SK-N-SH treated with all-trans-retinoic acid at 6 μM for 48 hours (cell line): ENCODE results near the gene STYXL1.

Source experiments
- ARNTL ChIP-seq: fragments of 450-650 bp; formaldehyde crosslinking; IDR thresholded peaks from 2 replicates; pipeline ENCODE4 v1.5.0; 2020; ENCODE audit warnings: low read depth, mild to moderate bottlenecking, moderate library complexity, borderline replicate concordance
- ISL1 ChIP-seq: fragments of 250-450 bp; sonication (Bioruptor Pico); IDR thresholded peaks from 2 replicates; pipeline ENCODE4 v2.1.2; 2022; ENCODE audit warnings: mild to moderate bottlenecking, moderate library complexity
- PPARA ChIP-seq: fragments of 250-450 bp; sonication (Bioruptor Pico); IDR thresholded peaks from 2 replicates; pipeline ENCODE4 v1.5.0; 2020; ENCODE audit warnings: mild to moderate bottlenecking, borderline replicate concordance
- RARB ChIP-seq: fragments of 250-450 bp; sonication (Bioruptor Pico); IDR thresholded peaks from 2 replicates; pipeline ENCODE4 v1.8.0; 2021; ENCODE audit warnings: mild to moderate bottlenecking, moderate library complexity
- SNAI2 ChIP-seq: fragments of 250-450 bp; sonication (Bioruptor Pico); IDR thresholded peaks from 2 replicates; pipeline ENCODE4 v1.5.0; 2020; ENCODE audit warnings: mild to moderate bottlenecking, moderate library complexity
- TCF4 ChIP-seq: fragments of 250-450 bp; sonication (Bioruptor Pico); IDR thresholded peaks from 2 replicates; pipeline ENCODE4 v1.8.0; 2021; ENCODE audit warnings: mild to moderate bottlenecking, moderate library complexity, borderline replicate concordance
- TOX ChIP-seq: fragments of 250-450 bp; sonication (Bioruptor Pico); IDR thresholded peaks from 2 replicates; pipeline ENCODE4 v1.8.0; 2021; ENCODE audit warnings: mild to moderate bottlenecking, moderate library complexity, borderline replicate concordance
- ZC3H10 ChIP-seq: fragments of 250-450 bp; sonication (Bioruptor Pico); IDR thresholded peaks from 2 replicates; pipeline ENCODE4 v1.5.1; 2021; ENCODE audit warnings: mild to moderate bottlenecking, moderate library complexity
- ZFP30 ChIP-seq: fragments of 450-650 bp; formaldehyde crosslinking; IDR thresholded peaks from 2 replicates; pipeline ENCODE4 v1.5.0; 2022; ENCODE audit warnings: mild to moderate bottlenecking, moderate library complexity
- TF ChIP-seq, protein P1 (sequence below): fragments of 250-450 bp; sonication (Bioruptor Pico); IDR thresholded peaks from 2 replicates; pipeline ENCODE4 v1.8.0; 2020; ENCODE audit warnings: mild to moderate bottlenecking, moderate library complexity, borderline replicate concordance

DNA sequence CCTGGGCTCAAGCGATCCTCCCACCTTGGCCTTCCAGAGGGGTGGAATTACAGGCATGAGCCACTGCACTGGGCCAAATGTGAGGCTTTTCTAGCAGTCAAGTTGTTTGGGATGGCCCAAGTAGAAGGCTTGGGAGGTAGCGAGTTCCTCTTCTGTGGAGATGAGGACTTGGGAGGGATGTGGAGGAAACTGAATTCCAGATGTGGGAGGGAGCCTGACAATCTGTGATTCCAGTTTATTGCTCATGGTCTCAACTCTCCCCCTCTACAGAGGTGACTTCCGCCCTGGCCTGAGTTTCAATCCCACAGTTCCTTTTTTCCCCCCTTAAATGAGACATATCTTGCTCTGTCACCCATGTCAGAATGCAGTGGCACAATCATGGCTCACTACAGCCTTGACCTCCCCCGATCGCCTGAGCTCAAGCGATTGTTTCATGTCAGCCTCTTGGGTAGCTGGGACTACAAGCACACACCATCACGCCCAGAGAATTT is 3.4 kb downstream of the STYXL1 start:
- no peak for TF ChIP-seq TCF4 (CRISPR knock-in tag)
- TF ChIP-seq, protein P1, sequence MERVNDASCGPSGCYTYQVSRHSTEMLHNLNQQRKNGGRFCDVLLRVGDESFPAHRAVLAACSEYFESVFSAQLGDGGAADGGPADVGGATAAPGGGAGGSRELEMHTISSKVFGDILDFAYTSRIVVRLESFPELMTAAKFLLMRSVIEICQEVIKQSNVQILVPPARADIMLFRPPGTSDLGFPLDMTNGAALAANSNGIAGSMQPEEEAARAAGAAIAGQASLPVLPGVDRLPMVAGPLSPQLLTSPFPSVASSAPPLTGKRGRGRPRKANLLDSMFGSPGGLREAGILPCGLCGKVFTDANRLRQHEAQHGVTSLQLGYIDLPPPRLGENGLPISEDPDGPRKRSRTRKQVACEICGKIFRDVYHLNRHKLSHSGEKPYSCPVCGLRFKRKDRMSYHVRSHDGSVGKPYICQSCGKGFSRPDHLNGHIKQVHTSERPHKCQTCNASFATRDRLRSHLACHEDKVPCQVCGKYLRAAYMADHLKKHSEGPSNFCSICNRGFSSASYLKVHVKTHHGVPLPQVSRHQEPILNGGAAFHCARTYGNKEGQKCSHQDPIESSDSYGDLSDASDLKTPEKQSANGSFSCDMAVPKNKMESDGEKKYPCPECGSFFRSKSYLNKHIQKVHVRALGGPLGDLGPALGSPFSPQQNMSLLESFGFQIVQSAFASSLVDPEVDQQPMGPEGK = no peak
- no peak for TF ChIP-seq TOX (CRISPR knock-in tag)
- no peak for TF ChIP-seq ZFP30 (CRISPR knock-in tag)
- no peak for TF ChIP-seq PPARA (CRISPR knock-in tag)
- TF ChIP-seq ZC3H10 (CRISPR knock-in tag) = no peak
- TF ChIP-seq ISL1 = no peak
- TF ChIP-seq RARB (CRISPR knock-in tag) = no peak
- no peak for TF ChIP-seq SNAI2 (CRISPR knock-in tag)
- TF ChIP-seq ARNTL (CRISPR knock-in tag) = no peak
